KMS-11 (cell line): ENCODE data around the gene ABHD16B.

Source experiments
- H2AFZ ChIP-seq: fragments of 200-600 bp; sonication (generic); 2 replicates; pipeline ENCODE4 v1.6.1; 2016; ENCODE audit warnings: antibody characterized with exemption, mixed run types, low read depth
- H3K27ac ChIP-seq: fragments of 200-600 bp; sonication (generic); 2 replicates; pipeline ENCODE4 v1.6.1; 2016; ENCODE audit warnings: mild to moderate bottlenecking, mixed run types
- H3K27me3 ChIP-seq: fragments of 200-600 bp; sonication (generic); 2 replicates; pipeline ENCODE4 v1.6.1; 2017; ENCODE audit warnings: mild to moderate bottlenecking, low read depth, mixed run types, moderate library complexity; ENCODE audit not compliant: insufficient read depth
- H3K36me3 ChIP-seq: fragments of 200-600 bp; sonication (generic); 2 replicates; pipeline ENCODE4 v1.6.1; 2017; ENCODE audit warnings: mild to moderate bottlenecking, mixed run types; ENCODE audit not compliant: insufficient read depth
- H3K4me1 ChIP-seq: fragments of 200-600 bp; sonication (generic); 2 replicates; pipeline ENCODE4 v1.6.1; 2016; ENCODE audit warnings: mild to moderate bottlenecking, low read depth, mixed run types; ENCODE audit not compliant: poor library complexity, severe bottlenecking
- H3K4me2 ChIP-seq: fragments of 200-600 bp; sonication (generic); 2 replicates; pipeline ENCODE4 v1.7.0; 2016; ENCODE audit warnings: mild to moderate bottlenecking, mixed run types
- H3K4me3 ChIP-seq: fragments of 200-600 bp; sonication (generic); IDR thresholded peaks from 2 replicates; pipeline ENCODE4 v1.6.1; 2017; ENCODE audit warnings: low read depth, low read length, mixed read lengths; ENCODE audit not compliant: insufficient read depth
- H3K79me2 ChIP-seq: fragments of 200-600 bp; sonication (generic); 2 replicates; pipeline ENCODE4 v1.6.1; 2016; ENCODE audit warnings: low read depth, mixed run types; ENCODE audit not compliant: insufficient read depth
- H3K9ac ChIP-seq: fragments of 200-600 bp; sonication (generic); 2 replicates; pipeline ENCODE4 v1.6.1; 2016; ENCODE audit warnings: mild to moderate bottlenecking, mixed run types
- H4K20me1 ChIP-seq: fragments of 200-600 bp; sonication (generic); 2 replicates; pipeline ENCODE4 v1.6.1; 2016; ENCODE audit warnings: mild to moderate bottlenecking, mixed run types; ENCODE audit not compliant: insufficient read depth
- CTCF ChIP-seq: fragments of 200-600 bp; sonication (generic); conservative IDR thresholded peaks from 2 replicates; pipeline ENCODE4 v1.6.1; 2017; ENCODE audit warnings: low read depth, mild to moderate bottlenecking, antibody characterized with exemption, low read length, moderate library complexity, mixed read lengths

The ABHD16B gene

GRCh38 chr20:63854069-63854765 lies 7.1 kb upstream of the ABHD16B start:
- no peak for TF ChIP-seq CTCF
- H3K27ac ChIP-seq, result peak overlapping the region; percentile 13; the same call in 1 of the 2 replicates
- peak overlapping the region; percentile 30; the same call in 1 of the 2 replicates for H3K9ac ChIP-seq

GRCh38 chr20:63854766-63855362 lies 6.4 kb upstream of the ABHD16B start:
- no peak for TF ChIP-seq CTCF
- Histone ChIP-seq H3K79me2 (no peaks in the 10 kb centered on the region), H3K27me3 (peaks cover 3% of the 10 kb centered on the region), H2AFZ (peak overlapping the region; percentile 26; the same call in 1 of the 2 replicates), H3K36me3 (no peaks in the 10 kb centered on the region), H3K9ac (no peak overlapping the region), H3K4me2 (peak overlapping the region; percentile 60), H3K27ac (no peak overlapping the region), H3K4me3 (no peak overlapping the region), H3K4me1 (peaks cover 38% of the 10 kb centered on the region), H4K20me1 (no peaks in the 10 kb centered on the region)

More at GRCh38 chr20:63854069-63854765, 7.1 kb upstream of the ABHD16B start:
- Histone ChIP-seq H3K4me2 (peak overlapping the region; percentile 60), H3K36me3 (no peaks in the 10 kb centered on the region), H4K20me1 (no peaks in the 10 kb centered on the region), H2AFZ (peak overlapping the region; percentile 26; the same call in 1 of the 2 replicates), H3K27me3 (peaks cover 3% of the 10 kb centered on the region), H3K79me2 (no peaks in the 10 kb centered on the region), H3K4me1 (peaks cover 38% of the 10 kb centered on the region), H3K4me3 (no peak overlapping the region)

- TF ChIP-seq CTCF, result no peak
- no peak overlapping the region for H3K4me3 ChIP-seq
- H4K20me1 ChIP-seq, result no peaks in the 10 kb centered on the region
- no peak overlapping the region for H3K9ac ChIP-seq
- no peak overlapping the region for H3K4me2 ChIP-seq
- no peak overlapping the region for H3K27ac ChIP-seq
- H3K27me3 ChIP-seq, result peaks cover 3% of the 10 kb centered on the region
- peaks cover 37% of the 10 kb centered on the region for H3K4me1 ChIP-seq
- H3K79me2 ChIP-seq, result no peaks in the 10 kb centered on the region
- no peaks in the 10 kb centered on the region for H3K36me3 ChIP-seq
- no peak overlapping the region for H2AFZ ChIP-seq
These were observed 5.8 kb upstream of the ABHD16B start for GRCh38 chr20:63855363-63856097.

GRCh38 chr20:63856098-63856511 lies 5.2 kb upstream of the ABHD16B start:
- no peak for TF ChIP-seq CTCF
- Histone ChIP-seq H3K27me3 (peaks cover 3% of the 10 kb centered on the region), H3K9ac (no peak overlapping the region), H3K27ac (no peak overlapping the region), H3K4me2 (no peak overlapping the region), H3K4me1 (peaks cover 31% of the 10 kb centered on the region), H4K20me1 (no peaks in the 10 kb centered on the region), H3K36me3 (no peaks in the 10 kb centered on the region), H3K4me3 (no peak overlapping the region), H3K79me2 (no peaks in the 10 kb centered on the region), H2AFZ (no peak overlapping the region)
